RWPE2 (cell line): Measurements from ENCODE around the gene ZNF425.

Source experiments
- ATAC-seq: fragments of 200-7000 bp; cut with Tn5 transposase; 3 replicates; pipeline ENCODE4 v1.9.1; 2021; ENCODE audit warnings: low read depth
- DNase-seq: peaks from one replicate; pipeline ENCODE4 v3.0.0-alpha.2; 2020; ENCODE audit warnings: low spot score
- H3K27ac ChIP-seq: fragments of 450-650 bp; 2 replicates; pipeline ENCODE4 v1.5.1; 2017; ENCODE audit warnings: mild to moderate bottlenecking; ENCODE audit not compliant: poor library complexity, severe bottlenecking
- H3K27me3 ChIP-seq: fragments of 250-450 bp; sonication (Bioruptor Pico); 2 replicates; pipeline ENCODE4 v1.5.1; 2021; ENCODE audit warnings: mild to moderate bottlenecking, moderate library complexity; ENCODE audit not compliant: insufficient read depth, poor library complexity, severe bottlenecking
- H3K36me3 ChIP-seq: fragments of 250-450 bp; sonication (Bioruptor Pico); 2 replicates; pipeline ENCODE4 v1.5.1; 2020; ENCODE audit warnings: low read depth, mild to moderate bottlenecking, moderate library complexity
- H3K4me1 ChIP-seq: fragments of 250-450 bp; sonication (Bioruptor Pico); 2 replicates; pipeline ENCODE4 v1.5.1; 2021; ENCODE audit warnings: mild to moderate bottlenecking, moderate library complexity; ENCODE audit not compliant: insufficient read depth, poor library complexity, severe bottlenecking
- H3K4me3 ChIP-seq: fragments of 250-450 bp; sonication (Bioruptor Pico); 2 replicates; pipeline ENCODE4 v1.5.1; 2021; ENCODE audit warnings: mild to moderate bottlenecking, moderate library complexity; ENCODE audit not compliant: severe bottlenecking
- H3K9me3 ChIP-seq: fragments of 250-450 bp; sonication (Bioruptor Pico); 2 replicates; pipeline ENCODE4 v1.5.1; 2021; ENCODE audit warnings: mild to moderate bottlenecking, moderate library complexity; ENCODE audit not compliant: severe bottlenecking
- CTCF ChIP-seq: fragments of 450-650 bp; IDR thresholded peaks from one replicate; pipeline ENCODE4 v1.5.1; 2017; ENCODE audit warnings: mild to moderate bottlenecking, moderate library complexity; ENCODE audit not compliant: poor library complexity, severe bottlenecking

ZNF425 gene

GRCh38 chr7:149077594-149077993 is 48.5 kb downstream of the ZNF425 start:
- ATAC-seq = no peak
- no peaks in the 10 kb centered on the region for H3K9me3 ChIP-seq
- no peak for TF ChIP-seq CTCF
- DNase-seq = no peak
- peaks cover 18% of the 10 kb centered on the region for H3K36me3 ChIP-seq
- H3K27ac ChIP-seq = no peak overlapping the region
- H3K4me3 ChIP-seq = no peak overlapping the region
- no peaks in the 10 kb centered on the region for H3K27me3 ChIP-seq
- H3K4me1 ChIP-seq = no peaks in the 10 kb centered on the region

- Histone ChIP-seq H3K4me3 (no peak overlapping the region), H3K27ac (no peak overlapping the region), H3K36me3 (peaks cover 30% of the 10 kb centered on the region), H3K4me1 (no peaks in the 10 kb centered on the region), H3K9me3 (no peaks in the 10 kb centered on the region), H3K27me3 (no peaks in the 10 kb centered on the region)
- DNase-seq (no peak), ATAC-seq (no peak)
- no peak for TF ChIP-seq CTCF
Observed at GRCh38 chr7:149075286-149075685, 50.8 kb downstream of the ZNF425 start.

- ATAC-seq = no peak; the same call in 2 of the 3 replicates
- Histone ChIP-seq H3K36me3 (peaks cover 32% of the 10 kb centered on the region), H3K27ac (no peak overlapping the region), H3K9me3 (no peaks in the 10 kb centered on the region), H3K4me3 (no peak overlapping the region), H3K4me1 (no peaks in the 10 kb centered on the region), H3K27me3 (no peaks in the 10 kb centered on the region)
- TF ChIP-seq CTCF = no peak
- no peak for DNase-seq
Observed at GRCh38 chr7:149074116-149074885, 51.8 kb downstream of the ZNF425 start.

GRCh38 chr7:149072438-149072775 is 53.7 kb downstream of the ZNF425 start:
- Histone ChIP-seq H3K27ac (no peak overlapping the region), H3K27me3 (no peaks in the 10 kb centered on the region), H3K4me1 (no peaks in the 10 kb centered on the region), H3K4me3 (no peak overlapping the region), H3K9me3 (no peaks in the 10 kb centered on the region), H3K36me3 (peaks cover 37% of the 10 kb centered on the region)
- no peak for TF ChIP-seq CTCF
- ATAC-seq (no peak), DNase-seq (no peak)
